Naive thymus-derived CD4-positive, alpha-beta T cell (primary cell): Measurements from ENCODE around the gene CAPN9. TPM values are rescaled to one million over a fixed set of nuclear protein-coding genes. Genes with fewer than 3 reads are reported as not detected.

ENCODE experiments used
- ATAC-seq: fragments of 150-1000 bp; cut with Tn5 transposase; 2 replicates; pipeline ENCODE4 v1.10.0; 2021; ENCODE audit warnings: mild to moderate bottlenecking, moderate library complexity
- CTCF ChIA-PET: fragments of 350-600 bp; sonication (Branson Sonifier 250); formaldehyde crosslinking; loops from one replicate; lab custom pipeline; 2021; ENCODE audit warnings: antibody characterized with exemption; lab: Charles Lee
- POLR2A ChIA-PET: fragments of 350-600 bp; sonication (Branson Sonifier 250); formaldehyde crosslinking; loops from one replicate; lab custom pipeline; 2021; ENCODE audit warnings: antibody characterized with exemption, inconsistent platforms; lab: Charles Lee
- DNase-seq, 9 donors: peaks; one replicate each; pipeline versions ENCODE4 v3.0.0 to v3.0.0-alpha.2; 2020 to 2022; ENCODE audit warnings: mixed read lengths in 1 of 9
- H3K27ac ChIP-seq: one replicate; pipeline ENCODE4 v1.7.0; 2013; ENCODE audit warnings: mild to moderate bottlenecking, low read depth, low read length, moderate library complexity
- H3K27me3 ChIP-seq, 2 donors: one replicate each; pipeline ENCODE4 v1.7.0; 2013; ENCODE audit warnings: low read length in 2 of 2, mild to moderate bottlenecking in 2 of 2, moderate library complexity in 2 of 2; ENCODE audit not compliant: control insufficient read depth in 2 of 2, insufficient read depth in 2 of 2
- H3K36me3 ChIP-seq, 3 experiments: 1 replicate in 2 of 3; 2 replicates in 1 of 3; pipeline ENCODE4 v1.7.0; 2013; ENCODE audit warnings: low read length in 3 of 3, mild to moderate bottlenecking in 3 of 3, moderate library complexity in 1 of 3; ENCODE audit not compliant: insufficient read depth in 3 of 3, control insufficient read depth in 2 of 3
- H3K4me1 ChIP-seq, 2 donors: one replicate each; pipeline ENCODE4 v1.7.0; 2013; ENCODE audit warnings: low read length in 2 of 2, mild to moderate bottlenecking in 2 of 2, moderate library complexity in 1 of 2; ENCODE audit not compliant: control insufficient read depth in 2 of 2, insufficient read depth in 2 of 2
- H3K4me3 ChIP-seq: 2 replicates; pipeline ENCODE4 v1.7.0; 2013; ENCODE audit warnings: mild to moderate bottlenecking, low read length
- H3K9me3 ChIP-seq, 3 experiments: 1 replicate in 2 of 3; 2 replicates in 1 of 3; pipeline ENCODE4 v1.7.0; 2013; ENCODE audit warnings: low read length in 3 of 3; ENCODE audit not compliant: control insufficient read depth in 2 of 3
- H3K27ac Mint-ChIP-seq, 9 donors: one replicate each; pipeline ENCODE4 v1.8.0; 2020 to 2022; ENCODE audit warnings: mixed read lengths in 9 of 9, mild to moderate bottlenecking in 8 of 9, moderate library complexity in 5 of 9, inconsistent platforms in 2 of 9
- H3K27me3 Mint-ChIP-seq, 5 donors: one replicate each; pipeline ENCODE4 v1.8.0; 2021 to 2022; ENCODE audit warnings: mixed read lengths in 5 of 5, mild to moderate bottlenecking in 1 of 5
- H3K36me3 Mint-ChIP-seq, 5 donors: one replicate each; pipeline ENCODE4 v1.8.0; 2020 to 2022; ENCODE audit warnings: mixed read lengths in 5 of 5, mild to moderate bottlenecking in 3 of 5, inconsistent platforms in 1 of 5
- H3K4me1 Mint-ChIP-seq, 7 donors: one replicate each; pipeline ENCODE4 v1.8.0; 2020 to 2022; ENCODE audit warnings: mixed read lengths in 7 of 7, mild to moderate bottlenecking in 3 of 7, inconsistent platforms in 1 of 7
- H3K4me3 Mint-ChIP-seq, 10 donors: one replicate each; pipeline ENCODE4 v1.8.0; 2020 to 2022; ENCODE audit warnings: mild to moderate bottlenecking in 10 of 10, mixed read lengths in 10 of 10, moderate library complexity in 6 of 10, inconsistent platforms in 2 of 10
- H3K9me3 Mint-ChIP-seq, 11 donors: one replicate each; pipeline ENCODE4 v1.8.0; 2020 to 2022; ENCODE audit warnings: mixed read lengths in 11 of 11, mild to moderate bottlenecking in 4 of 11, inconsistent platforms in 1 of 11, moderate library complexity in 1 of 11
- intact Hi-C, 2 donors: fragments of 100-400 bp; cut with micrococcal nuclease; formaldehyde crosslinking; loops; one replicate each; pipeline ENCODE4 v1.15.1; 2023
- polyA plus RNA-seq, 2 donors: library from polyadenylated mRNA; unstranded; fragments of 300-500 nt; fragmentation: Illumina TruSeq; gene quantifications; one replicate each; pipeline ENCODE4 v1.2.3, GENCODE V29; 2021
- total RNA-seq, 6 experiments: library from RNA in 5 of 6; stranded (reverse) in 5 of 6; gene quantifications; 1 replicate in 5 of 6; 2 replicates in 1 of 6; pipeline ENCODE4 v1.2.3 and lab custom pipeline; 2021 to 2026

Gene CAPN9
- total and polyA plus RNA-seq, 7 experiments from 2014 or later = 0.12 TPM; not detected in 6

DNA sequence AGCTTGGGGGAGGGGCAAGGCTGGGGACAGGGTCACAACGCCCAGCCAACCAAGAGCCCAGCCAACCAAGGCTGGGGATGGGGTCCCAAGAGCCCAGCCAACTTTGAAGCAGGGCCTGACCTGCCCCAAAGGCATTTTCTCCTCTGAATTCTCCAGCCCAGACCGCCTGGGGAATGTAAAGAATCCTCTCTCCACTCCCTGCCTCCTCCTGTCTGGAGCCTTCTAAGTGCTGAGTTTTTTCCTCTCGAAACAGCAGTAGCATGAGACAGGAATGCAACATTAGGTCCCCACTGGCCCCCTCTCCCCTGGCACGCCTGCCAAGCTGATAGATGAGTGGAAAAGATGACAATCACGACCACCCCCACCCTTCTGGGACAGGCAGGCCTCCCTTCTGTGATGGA is 104.1 kb downstream of the CAPN9 start:
- no peaks in the 10 kb centered on the region for H3K27me3 Mint-ChIP-seq
- CTCF ChIA-PET = no interaction called here
- POLR2A ChIA-PET = no interaction called here
- H3K9me3 ChIP-seq = no peaks in the 10 kb centered on the region
- H3K27ac Mint-ChIP-seq = no peak overlapping the region
- H3K27me3 ChIP-seq = no peaks in the 10 kb centered on the region
- intact Hi-C loops = no loop called here
- H3K4me1 Mint-ChIP-seq = peaks cover 0 to 3% (median 0%) of the 10 kb centered on the region in 7 donors
- no peak overlapping the region for H3K4me3 Mint-ChIP-seq
- peaks cover 0 to 5% (median 0%) of the 10 kb centered on the region in 3 experiments for H3K36me3 ChIP-seq
- H3K27ac ChIP-seq = no peak overlapping the region
- DNase-seq = no peak
- H3K9me3 Mint-ChIP-seq = peaks cover 0 to 3% (median 0%) of the 10 kb centered on the region in 11 donors
- no peak overlapping the region for H3K4me3 ChIP-seq
- ATAC-seq = no peak
- H3K36me3 Mint-ChIP-seq = peaks cover 0 to 40% (median 32%) of the 10 kb centered on the region in 5 donors
- no peaks in the 10 kb centered on the region for H3K4me1 ChIP-seq

Other genes starting within 250 kb of the CAPN9 start
- 10 to 100 TPM; 21.6 to 47.5 (median 34.7) TPM for gene COG2, start 104.9 kb upstream of the CAPN9 start, total RNA-seq
- gene COG2, start 104.9 kb upstream of the CAPN9 start, polyA plus RNA-seq = 10 to 100 TPM; 35.3 to 42.6 TPM
- not detected for gene AGT, start 33.3 kb upstream of the CAPN9 start, total RNA-seq
- not detected for gene AGT, start 33.3 kb upstream of the CAPN9 start, polyA plus RNA-seq
- 1 to 10 TPM; 2.9 to 6.0 (median 3.7) TPM for gene C1orf198, start 121.1 kb downstream of the CAPN9 start, total RNA-seq
- 1 to 10 TPM; 6.3 to 8.1 TPM for gene C1orf198, start 121.1 kb downstream of the CAPN9 start, polyA plus RNA-seq
- gene TTC13, start 231.5 kb downstream of the CAPN9 start, total RNA-seq = 10 to 100 TPM; 31.8 to 54.6 (median 45.1) TPM
- 10 to 100 TPM in 1 of 2 donors, 1 to 10 TPM in 1; 9.9 to 10.8 TPM for gene TTC13, start 231.5 kb downstream of the CAPN9 start, polyA plus RNA-seq
- 10 to 100 TPM in 3 of 5 experiments, 1 to 10 TPM in 2; 5.6 to 15.2 (median 11.5) TPM for gene ARV1, start 231.7 kb downstream of the CAPN9 start, total RNA-seq
- 10 to 100 TPM; 32.6 to 35.8 TPM for gene ARV1, start 231.7 kb downstream of the CAPN9 start, polyA plus RNA-seq